Measurements from ENCODE around the gene PACS2. TPM values are rescaled to one million over a fixed set of nuclear protein-coding genes. Genes with fewer than 3 reads are reported as not detected.

PACS2 gene
- total RNA-seq, 1 experiment from 2014 or later: 100 TPM

GRCh38 chr14:105394714-105395537, 80.4 kb downstream of the PACS2 start:
- POLR2A ChIA-PET: no interaction called here
- Mint-ChIP-seq H3K27ac (no peak overlapping the region), H3K4me1 (no peaks in the 10 kb centered on the region), H3K9me3 (peaks cover 5% of the 10 kb centered on the region; the same call in 1 of the 2 replicates), H3K36me3 (peaks cover 16% of the 10 kb centered on the region), H3K27me3 (ENCODE audit: low read depth) (peaks cover 14% of the 10 kb centered on the region), H3K4me3 (no peak overlapping the region)
- DNase-seq (ENCODE audit: low spot score) (no peak), ATAC-seq (no peak)
- CTCF ChIA-PET: interaction anchor here (0.5 to 1.7 kb wide), 4 partner anchors 24 to 95 kb away, joined by 3 to 8 read pairs (median 4); partner anchors contain the start of gene CRIP1
- TF ChIP-seq, protein P1, sequence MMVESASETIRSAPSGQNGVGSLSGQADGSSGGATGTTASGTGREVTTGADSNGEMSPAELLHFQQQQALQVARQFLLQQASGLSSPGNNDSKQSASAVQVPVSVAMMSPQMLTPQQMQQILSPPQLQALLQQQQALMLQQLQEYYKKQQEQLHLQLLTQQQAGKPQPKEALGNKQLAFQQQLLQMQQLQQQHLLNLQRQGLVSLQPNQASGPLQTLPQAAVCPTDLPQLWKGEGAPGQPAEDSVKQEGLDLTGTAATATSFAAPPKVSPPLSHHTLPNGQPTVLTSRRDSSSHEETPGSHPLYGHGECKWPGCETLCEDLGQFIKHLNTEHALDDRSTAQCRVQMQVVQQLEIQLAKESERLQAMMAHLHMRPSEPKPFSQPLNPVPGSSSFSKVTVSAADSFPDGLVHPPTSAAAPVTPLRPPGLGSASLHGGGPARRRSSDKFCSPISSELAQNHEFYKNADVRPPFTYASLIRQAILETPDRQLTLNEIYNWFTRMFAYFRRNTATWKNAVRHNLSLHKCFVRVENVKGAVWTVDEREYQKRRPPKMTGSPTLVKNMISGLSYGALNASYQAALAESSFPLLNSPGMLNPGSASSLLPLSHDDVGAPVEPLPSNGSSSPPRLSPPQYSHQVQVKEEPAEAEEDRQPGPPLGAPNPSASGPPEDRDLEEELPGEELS (CRISPR knock-in tag; IDR thresholded peaks at IDR 0.05): no peak
- TF ChIP-seq, protein P2, sequence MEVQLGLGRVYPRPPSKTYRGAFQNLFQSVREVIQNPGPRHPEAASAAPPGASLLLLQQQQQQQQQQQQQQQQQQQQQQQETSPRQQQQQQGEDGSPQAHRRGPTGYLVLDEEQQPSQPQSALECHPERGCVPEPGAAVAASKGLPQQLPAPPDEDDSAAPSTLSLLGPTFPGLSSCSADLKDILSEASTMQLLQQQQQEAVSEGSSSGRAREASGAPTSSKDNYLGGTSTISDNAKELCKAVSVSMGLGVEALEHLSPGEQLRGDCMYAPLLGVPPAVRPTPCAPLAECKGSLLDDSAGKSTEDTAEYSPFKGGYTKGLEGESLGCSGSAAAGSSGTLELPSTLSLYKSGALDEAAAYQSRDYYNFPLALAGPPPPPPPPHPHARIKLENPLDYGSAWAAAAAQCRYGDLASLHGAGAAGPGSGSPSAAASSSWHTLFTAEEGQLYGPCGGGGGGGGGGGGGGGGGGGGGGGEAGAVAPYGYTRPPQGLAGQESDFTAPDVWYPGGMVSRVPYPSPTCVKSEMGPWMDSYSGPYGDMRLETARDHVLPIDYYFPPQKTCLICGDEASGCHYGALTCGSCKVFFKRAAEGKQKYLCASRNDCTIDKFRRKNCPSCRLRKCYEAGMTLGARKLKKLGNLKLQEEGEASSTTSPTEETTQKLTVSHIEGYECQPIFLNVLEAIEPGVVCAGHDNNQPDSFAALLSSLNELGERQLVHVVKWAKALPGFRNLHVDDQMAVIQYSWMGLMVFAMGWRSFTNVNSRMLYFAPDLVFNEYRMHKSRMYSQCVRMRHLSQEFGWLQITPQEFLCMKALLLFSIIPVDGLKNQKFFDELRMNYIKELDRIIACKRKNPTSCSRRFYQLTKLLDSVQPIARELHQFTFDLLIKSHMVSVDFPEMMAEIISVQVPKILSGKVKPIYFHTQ (CRISPR knock-in tag; IDR thresholded peaks at IDR 0.05): no peak
- TF ChIP-seq ZNF232 (CRISPR knock-in tag; IDR thresholded peaks at IDR 0.05): no peak
- TF ChIP-seq ZNF121 (CRISPR knock-in tag; IDR thresholded peaks at IDR 0.05): no peak
- TF ChIP-seq PRRX2 (CRISPR knock-in tag; IDR thresholded peaks at IDR 0.05): no peak
- no peak for TF ChIP-seq FOXP1 (CRISPR knock-in tag; IDR thresholded peaks at IDR 0.05; ENCODE audit: borderline replicate concordance)

DNA sequence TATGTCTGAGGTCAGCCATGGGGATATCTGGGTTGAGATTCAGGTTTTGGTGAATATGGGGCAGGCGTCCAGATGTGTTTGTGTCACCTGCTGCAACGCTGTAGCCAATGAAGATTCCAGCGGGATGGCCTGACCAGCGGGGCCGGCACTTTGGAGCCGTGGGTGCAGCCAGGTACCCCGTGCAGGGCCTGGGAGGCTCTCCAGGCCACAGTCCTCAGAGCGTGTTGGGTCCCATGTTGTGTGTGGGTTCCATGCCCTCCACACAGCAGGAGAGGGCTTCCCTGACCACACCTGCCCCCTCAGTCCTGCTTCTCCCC, 80.9 kb downstream of the PACS2 start:
- CTCF ChIA-PET: interaction anchor here (1.2 kb wide), 1 partner anchor 53 kb away, joined by 3 read pairs; no protein-coding TSS in a partner anchor
- H3K36me3 Mint-ChIP-seq: peaks cover 21% of the 10 kb centered on the region
- no peaks in the 10 kb centered on the region for H3K4me1 Mint-ChIP-seq

More for the DNA sequence above, 80.9 kb downstream of the PACS2 start:
- H3K9me3 Mint-ChIP-seq: peaks cover 11% of the 10 kb centered on the region
- peaks cover 19% of the 10 kb centered on the region for H3K27me3 Mint-ChIP-seq (ENCODE audit: low read depth)
- no peak overlapping the region for H3K4me3 Mint-ChIP-seq
- TF ChIP-seq, protein P3, sequence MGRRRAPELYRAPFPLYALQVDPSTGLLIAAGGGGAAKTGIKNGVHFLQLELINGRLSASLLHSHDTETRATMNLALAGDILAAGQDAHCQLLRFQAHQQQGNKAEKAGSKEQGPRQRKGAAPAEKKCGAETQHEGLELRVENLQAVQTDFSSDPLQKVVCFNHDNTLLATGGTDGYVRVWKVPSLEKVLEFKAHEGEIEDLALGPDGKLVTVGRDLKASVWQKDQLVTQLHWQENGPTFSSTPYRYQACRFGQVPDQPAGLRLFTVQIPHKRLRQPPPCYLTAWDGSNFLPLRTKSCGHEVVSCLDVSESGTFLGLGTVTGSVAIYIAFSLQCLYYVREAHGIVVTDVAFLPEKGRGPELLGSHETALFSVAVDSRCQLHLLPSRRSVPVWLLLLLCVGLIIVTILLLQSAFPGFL (CRISPR knock-in tag; IDR thresholded peaks at IDR 0.05; ENCODE audit: borderline replicate concordance): no peak
- TF ChIP-seq, protein P4, sequence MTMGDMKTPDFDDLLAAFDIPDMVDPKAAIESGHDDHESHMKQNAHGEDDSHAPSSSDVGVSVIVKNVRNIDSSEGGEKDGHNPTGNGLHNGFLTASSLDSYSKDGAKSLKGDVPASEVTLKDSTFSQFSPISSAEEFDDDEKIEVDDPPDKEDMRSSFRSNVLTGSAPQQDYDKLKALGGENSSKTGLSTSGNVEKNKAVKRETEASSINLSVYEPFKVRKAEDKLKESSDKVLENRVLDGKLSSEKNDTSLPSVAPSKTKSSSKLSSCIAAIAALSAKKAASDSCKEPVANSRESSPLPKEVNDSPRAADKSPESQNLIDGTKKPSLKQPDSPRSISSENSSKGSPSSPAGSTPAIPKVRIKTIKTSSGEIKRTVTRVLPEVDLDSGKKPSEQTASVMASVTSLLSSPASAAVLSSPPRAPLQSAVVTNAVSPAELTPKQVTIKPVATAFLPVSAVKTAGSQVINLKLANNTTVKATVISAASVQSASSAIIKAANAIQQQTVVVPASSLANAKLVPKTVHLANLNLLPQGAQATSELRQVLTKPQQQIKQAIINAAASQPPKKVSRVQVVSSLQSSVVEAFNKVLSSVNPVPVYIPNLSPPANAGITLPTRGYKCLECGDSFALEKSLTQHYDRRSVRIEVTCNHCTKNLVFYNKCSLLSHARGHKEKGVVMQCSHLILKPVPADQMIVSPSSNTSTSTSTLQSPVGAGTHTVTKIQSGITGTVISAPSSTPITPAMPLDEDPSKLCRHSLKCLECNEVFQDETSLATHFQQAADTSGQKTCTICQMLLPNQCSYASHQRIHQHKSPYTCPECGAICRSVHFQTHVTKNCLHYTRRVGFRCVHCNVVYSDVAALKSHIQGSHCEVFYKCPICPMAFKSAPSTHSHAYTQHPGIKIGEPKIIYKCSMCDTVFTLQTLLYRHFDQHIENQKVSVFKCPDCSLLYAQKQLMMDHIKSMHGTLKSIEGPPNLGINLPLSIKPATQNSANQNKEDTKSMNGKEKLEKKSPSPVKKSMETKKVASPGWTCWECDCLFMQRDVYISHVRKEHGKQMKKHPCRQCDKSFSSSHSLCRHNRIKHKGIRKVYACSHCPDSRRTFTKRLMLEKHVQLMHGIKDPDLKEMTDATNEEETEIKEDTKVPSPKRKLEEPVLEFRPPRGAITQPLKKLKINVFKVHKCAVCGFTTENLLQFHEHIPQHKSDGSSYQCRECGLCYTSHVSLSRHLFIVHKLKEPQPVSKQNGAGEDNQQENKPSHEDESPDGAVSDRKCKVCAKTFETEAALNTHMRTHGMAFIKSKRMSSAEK (CRISPR knock-in tag; IDR thresholded peaks at IDR 0.05; ENCODE audit: borderline replicate concordance): no peak
- TF ChIP-seq ZBTB21 (CRISPR knock-in tag; IDR thresholded peaks at IDR 0.05; ENCODE audit: borderline replicate concordance) (no peak), ZNF219 (CRISPR knock-in tag; IDR thresholded peaks at IDR 0.05; ENCODE audit: borderline replicate concordance) (no peak), FOXJ3 (CRISPR knock-in tag; IDR thresholded peaks at IDR 0.05; ENCODE audit: borderline replicate concordance) (no peak)
- TF ChIP-seq, protein P5, sequence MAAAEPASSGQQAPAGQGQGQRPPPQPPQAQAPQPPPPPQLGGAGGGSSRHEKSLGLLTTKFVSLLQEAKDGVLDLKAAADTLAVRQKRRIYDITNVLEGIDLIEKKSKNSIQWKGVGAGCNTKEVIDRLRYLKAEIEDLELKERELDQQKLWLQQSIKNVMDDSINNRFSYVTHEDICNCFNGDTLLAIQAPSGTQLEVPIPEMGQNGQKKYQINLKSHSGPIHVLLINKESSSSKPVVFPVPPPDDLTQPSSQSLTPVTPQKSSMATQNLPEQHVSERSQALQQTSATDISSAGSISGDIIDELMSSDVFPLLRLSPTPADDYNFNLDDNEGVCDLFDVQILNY (CRISPR knock-in tag; IDR thresholded peaks at IDR 0.05): no peak
- TF ChIP-seq, protein P6, sequence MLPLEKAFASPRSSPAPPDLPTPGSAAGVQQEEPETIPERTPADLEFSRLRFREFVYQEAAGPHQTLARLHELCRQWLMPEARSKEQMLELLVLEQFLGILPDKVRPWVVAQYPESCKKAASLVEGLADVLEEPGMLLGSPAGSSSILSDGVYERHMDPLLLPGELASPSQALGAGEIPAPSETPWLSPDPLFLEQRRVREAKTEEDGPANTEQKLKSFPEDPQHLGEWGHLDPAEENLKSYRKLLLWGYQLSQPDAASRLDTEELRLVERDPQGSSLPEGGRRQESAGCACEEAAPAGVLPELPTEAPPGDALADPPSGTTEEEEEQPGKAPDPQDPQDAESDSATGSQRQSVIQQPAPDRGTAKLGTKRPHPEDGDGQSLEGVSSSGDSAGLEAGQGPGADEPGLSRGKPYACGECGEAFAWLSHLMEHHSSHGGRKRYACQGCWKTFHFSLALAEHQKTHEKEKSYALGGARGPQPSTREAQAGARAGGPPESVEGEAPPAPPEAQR (CRISPR knock-in tag; IDR thresholded peaks at IDR 0.05): no peak
- TF ChIP-seq, protein P7, sequence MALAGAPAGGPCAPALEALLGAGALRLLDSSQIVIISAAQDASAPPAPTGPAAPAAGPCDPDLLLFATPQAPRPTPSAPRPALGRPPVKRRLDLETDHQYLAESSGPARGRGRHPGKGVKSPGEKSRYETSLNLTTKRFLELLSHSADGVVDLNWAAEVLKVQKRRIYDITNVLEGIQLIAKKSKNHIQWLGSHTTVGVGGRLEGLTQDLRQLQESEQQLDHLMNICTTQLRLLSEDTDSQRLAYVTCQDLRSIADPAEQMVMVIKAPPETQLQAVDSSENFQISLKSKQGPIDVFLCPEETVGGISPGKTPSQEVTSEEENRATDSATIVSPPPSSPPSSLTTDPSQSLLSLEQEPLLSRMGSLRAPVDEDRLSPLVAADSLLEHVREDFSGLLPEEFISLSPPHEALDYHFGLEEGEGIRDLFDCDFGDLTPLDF (CRISPR knock-in tag; IDR thresholded peaks at IDR 0.05): no peak
- no peak overlapping the region for H3K27ac Mint-ChIP-seq
- POLR2A ChIA-PET: no interaction called here
- no peak for DNase-seq (ENCODE audit: low spot score)
- no peak for ATAC-seq
